Measurements from ENCODE around the gene MANEAL.

The MANEAL gene

GRCh38 chr1:37825506-37825905, 31.9 kb downstream of the MANEAL start:
- no peak for DNase-seq (ENCODE audit: low read depth in 2 of 2)

- DNase-seq (ENCODE audit: low read depth in 2 of 2), result no peak
Observed at GRCh38 chr1:37828410-37829074, 34.9 kb downstream of the MANEAL start.

GRCh38 chr1:37831109-37831508, 37.5 kb downstream of the MANEAL start:
- DNase-seq (ENCODE audit: low read depth in 2 of 2), result no peak

GRCh38 chr1:37831809-37832208, 38.2 kb downstream of the MANEAL start:
- DNase-seq (ENCODE audit: low read depth in 2 of 2), result no peak

- DNase-seq (ENCODE audit: low read depth in 2 of 2), result no peak
Observed at GRCh38 chr1:37836788-37837187, 43.1 kb downstream of the MANEAL start.

- DNase-seq (ENCODE audit: low read depth in 2 of 2), result no peak
Observed at GRCh38 chr1:37839676-37840075, 46.0 kb downstream of the MANEAL start.

GRCh38 chr1:37840711-37841110, 47.1 kb downstream of the MANEAL start:
- DNase-seq (ENCODE audit: low read depth in 2 of 2), result no peak

- DNase-seq (ENCODE audit: low read depth in 2 of 2), result no peak
Observed at GRCh38 chr1:37841652-37842051, 48.0 kb downstream of the MANEAL start.

GRCh38 chr1:37844536-37844935, 50.9 kb downstream of the MANEAL start:
- no peak for DNase-seq (ENCODE audit: low read depth in 2 of 2)

- no peak for DNase-seq (ENCODE audit: low read depth in 2 of 2)
Observed at GRCh38 chr1:37845049-37845646, 51.5 kb downstream of the MANEAL start.

- DNase-seq (ENCODE audit: low read depth in 2 of 2), result no peak
Observed at GRCh38 chr1:37845786-37846185, 52.1 kb downstream of the MANEAL start.

- no peak for DNase-seq (ENCODE audit: low read depth in 2 of 2)
Observed at GRCh38 chr1:37846647-37847339, 53.1 kb downstream of the MANEAL start.

- DNase-seq (ENCODE audit: low read depth in 2 of 2), result no peak
Observed at GRCh38 chr1:37849480-37849879, 55.8 kb downstream of the MANEAL start.

- no peak for DNase-seq (ENCODE audit: low read depth in 2 of 2)
Observed at GRCh38 chr1:37850352-37850955, 56.8 kb downstream of the MANEAL start.

Measured in stimulated activated CD4-positive, alpha-beta T cell treated with anti-CD3 and anti-CD28 coated beads, Interleukin-1b, Interleukin-23, amount 100 ng/mL, for 4 hours (primary cell).